ENCODE measurements around the gene CCDC187.

GRCh38 chr9:136317695-136318094 lies 13.8 kb upstream of the CCDC187 start:
- TF ChIP-seq CTCF (conservative IDR thresholded peaks at IDR 0.05), result no peak
- no peak for TF ChIP-seq ZFX (IDR thresholded peaks at IDR 0.05)
